ENCODE data around the gene BAZ1B. TPM values are rescaled to one million over a fixed set of nuclear protein-coding genes. Genes with fewer than 3 reads are reported as not detected.
A peak's percentile ranks its signal among the peaks of the same experiment; 100 is the strongest.

BAZ1B gene
- total RNA-seq, 1 experiment from 2014 or later = 127 TPM

DNA sequence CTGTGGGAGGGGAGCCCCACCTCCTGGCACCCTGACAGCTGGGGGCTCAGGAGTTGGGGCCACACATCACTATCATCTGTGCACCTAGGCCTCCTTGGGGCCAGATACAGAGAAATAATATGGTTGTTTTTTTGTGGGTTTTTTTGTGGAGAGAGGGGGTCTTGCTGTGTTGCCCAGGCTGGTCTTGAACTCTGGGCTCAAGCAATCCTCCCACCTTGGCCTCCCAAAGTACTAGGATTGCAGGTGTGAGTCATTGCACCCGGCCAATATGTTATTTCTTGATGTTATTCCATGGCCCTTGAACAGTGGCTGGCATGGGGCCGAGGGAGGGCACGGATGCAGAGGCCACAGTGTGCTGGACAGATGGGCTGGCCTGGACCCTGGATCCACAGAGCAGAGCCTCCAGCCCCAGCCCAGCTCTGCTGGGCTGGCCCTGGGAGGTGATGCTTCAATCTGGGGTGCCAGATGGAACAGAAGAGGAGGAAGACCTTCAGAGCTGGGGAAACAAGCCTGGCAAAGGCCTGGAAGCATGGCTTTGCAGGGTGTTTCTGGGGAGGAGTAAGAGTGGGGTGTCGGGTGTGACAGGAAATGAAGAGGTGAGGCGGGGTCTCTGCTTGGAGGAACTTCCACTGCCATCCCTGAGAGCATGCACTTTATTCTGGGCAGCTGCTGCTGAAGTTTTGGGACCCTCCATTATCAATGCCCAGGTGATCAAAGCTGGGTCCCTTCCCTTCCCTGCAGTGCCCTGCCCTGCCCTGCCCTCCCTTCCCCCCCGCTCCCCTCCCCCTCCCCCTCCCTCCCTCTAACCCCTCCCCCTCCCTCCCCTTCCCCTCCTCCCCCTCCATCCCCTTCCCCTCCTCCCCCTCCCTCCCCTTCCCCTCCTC is 92.2 kb downstream of the BAZ1B start:
- Histone ChIP-seq H3K27ac (ENCODE audit: low read depth, low read length, poor library complexity, severe bottlenecking) (no peak overlapping the region), H3K4me3 (ENCODE audit: low read depth, low read length, poor library complexity, severe bottlenecking) (no peak overlapping the region), H3K36me3 (ENCODE audit: insufficient read depth, low read length, poor library complexity, severe bottlenecking) (no peaks in the 10 kb centered on the region), H3K9me3 (ENCODE audit: low read depth, low read length, poor library complexity, severe bottlenecking) (no peaks in the 10 kb centered on the region), H3K4me1 (ENCODE audit: insufficient read depth, low read length, poor library complexity, severe bottlenecking) (no peaks in the 10 kb centered on the region), H3K27me3 (replicated peaks; ENCODE audit: insufficient read depth, low read depth, low read length, poor library complexity) (no peaks in the 10 kb centered on the region)
- TF ChIP-seq, protein P1, sequence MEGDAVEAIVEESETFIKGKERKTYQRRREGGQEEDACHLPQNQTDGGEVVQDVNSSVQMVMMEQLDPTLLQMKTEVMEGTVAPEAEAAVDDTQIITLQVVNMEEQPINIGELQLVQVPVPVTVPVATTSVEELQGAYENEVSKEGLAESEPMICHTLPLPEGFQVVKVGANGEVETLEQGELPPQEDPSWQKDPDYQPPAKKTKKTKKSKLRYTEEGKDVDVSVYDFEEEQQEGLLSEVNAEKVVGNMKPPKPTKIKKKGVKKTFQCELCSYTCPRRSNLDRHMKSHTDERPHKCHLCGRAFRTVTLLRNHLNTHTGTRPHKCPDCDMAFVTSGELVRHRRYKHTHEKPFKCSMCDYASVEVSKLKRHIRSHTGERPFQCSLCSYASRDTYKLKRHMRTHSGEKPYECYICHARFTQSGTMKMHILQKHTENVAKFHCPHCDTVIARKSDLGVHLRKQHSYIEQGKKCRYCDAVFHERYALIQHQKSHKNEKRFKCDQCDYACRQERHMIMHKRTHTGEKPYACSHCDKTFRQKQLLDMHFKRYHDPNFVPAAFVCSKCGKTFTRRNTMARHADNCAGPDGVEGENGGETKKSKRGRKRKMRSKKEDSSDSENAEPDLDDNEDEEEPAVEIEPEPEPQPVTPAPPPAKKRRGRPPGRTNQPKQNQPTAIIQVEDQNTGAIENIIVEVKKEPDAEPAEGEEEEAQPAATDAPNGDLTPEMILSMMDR (conservative IDR thresholded peaks at IDR 0.05; ENCODE audit: low read depth, low read length) = no peak
- no peak for TF ChIP-seq EZH2 (IDR thresholded peaks at IDR 0.05; ENCODE audit: borderline replicate concordance, low read depth, low read length, poor library complexity, severe bottlenecking)
- no peak for DNase-seq (ENCODE audit: low spot score)
- POLR2A ChIA-PET (ENCODE audit: low non-redundant PET) = no interaction called here
- intact Hi-C loops (cut with micrococcal nuclease; ENCODE audit: unreplicated experiment) = no loop called here
- no TSS peak for BruUV-seq (replicated peaks)
- CTCF ChIA-PET = no interaction called here

DNA sequence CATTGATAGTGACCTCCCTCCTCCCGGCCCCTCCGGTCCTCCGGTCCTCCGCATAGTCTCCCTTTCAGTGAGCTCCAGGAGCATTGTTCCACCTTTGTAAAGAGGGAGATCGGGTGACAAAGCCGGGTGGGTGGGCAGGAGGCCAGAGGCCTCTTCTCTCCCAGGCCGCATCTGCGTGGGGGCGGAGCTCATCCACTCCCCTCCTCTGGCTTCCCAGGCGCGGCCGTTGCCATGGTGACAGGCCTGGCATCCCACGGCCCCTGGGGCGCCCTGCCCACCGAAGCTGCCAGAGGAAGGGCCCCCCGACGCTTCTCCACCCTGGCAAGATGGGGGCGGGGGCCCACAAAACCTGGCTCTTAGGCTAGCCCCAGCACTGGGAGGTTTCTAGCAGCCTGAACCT is 92.9 kb downstream of the BAZ1B start:
- no peaks in the 10 kb centered on the region for H3K36me3 ChIP-seq (ENCODE audit: insufficient read depth, low read length, poor library complexity, severe bottlenecking)
- TF ChIP-seq, protein P1 (conservative IDR thresholded peaks at IDR 0.05; ENCODE audit: low read depth, low read length) = no peak
- no peak for TF ChIP-seq EZH2 (IDR thresholded peaks at IDR 0.05; ENCODE audit: borderline replicate concordance, low read depth, low read length, poor library complexity, severe bottlenecking)
- H3K9me3 ChIP-seq (ENCODE audit: low read depth, low read length, poor library complexity, severe bottlenecking) = no peaks in the 10 kb centered on the region
- H3K27me3 ChIP-seq (replicated peaks; ENCODE audit: insufficient read depth, low read depth, low read length, poor library complexity) = no peaks in the 10 kb centered on the region
- no TSS peak for BruUV-seq (replicated peaks)
- ChIA-PET CTCF (no interaction called here), POLR2A (ENCODE audit: low non-redundant PET) (no interaction called here)
- H3K27ac ChIP-seq (ENCODE audit: low read depth, low read length, poor library complexity, severe bottlenecking) = no peak overlapping the region
- peak; percentile 48 for DNase-seq (ENCODE audit: low spot score)
- intact Hi-C loops (cut with micrococcal nuclease; ENCODE audit: unreplicated experiment) = no loop called here
- H3K4me3 ChIP-seq (ENCODE audit: low read depth, low read length, poor library complexity, severe bottlenecking) = no peak overlapping the region
- H3K4me1 ChIP-seq (ENCODE audit: insufficient read depth, low read length, poor library complexity, severe bottlenecking) = no peaks in the 10 kb centered on the region

DNA sequence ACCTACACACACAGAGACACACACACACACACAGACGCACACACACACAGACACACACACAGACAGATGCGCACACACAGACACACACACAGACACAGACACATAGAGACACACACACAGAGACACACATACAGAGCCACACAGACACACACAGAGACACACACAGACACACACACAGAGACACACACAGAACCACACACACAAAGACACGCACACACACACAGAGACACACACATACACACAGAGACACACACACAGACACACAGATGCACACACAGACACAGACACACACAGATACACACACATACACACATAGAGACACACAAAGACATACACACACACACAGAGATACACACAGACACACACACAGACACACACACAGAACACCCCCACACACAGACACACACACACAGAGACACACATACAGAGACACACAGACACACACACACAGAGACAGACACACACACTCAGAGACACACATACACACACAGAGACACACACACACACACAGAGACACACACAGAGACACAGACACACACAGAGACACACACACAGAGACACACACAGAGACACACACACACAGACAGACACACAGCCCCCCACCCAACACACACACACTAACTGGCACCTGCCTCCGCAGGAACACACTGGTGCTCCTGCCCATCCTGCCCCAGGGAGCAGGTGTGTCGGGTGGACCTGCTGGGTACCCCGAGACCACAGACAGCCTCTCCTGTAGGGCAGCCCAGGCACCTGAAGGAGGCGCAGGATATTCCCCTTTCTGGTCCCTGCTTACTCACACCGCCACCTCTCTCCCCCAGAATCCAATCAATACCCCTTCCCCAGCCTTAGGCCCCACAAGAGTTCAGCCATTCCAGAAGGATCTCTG is 93.9 kb downstream of the BAZ1B start:
- Histone ChIP-seq H3K9me3 (ENCODE audit: low read depth, low read length, poor library complexity, severe bottlenecking) (no peaks in the 10 kb centered on the region), H3K4me3 (ENCODE audit: low read depth, low read length, poor library complexity, severe bottlenecking) (no peak overlapping the region), H3K27me3 (replicated peaks; ENCODE audit: insufficient read depth, low read depth, low read length, poor library complexity) (no peaks in the 10 kb centered on the region), H3K4me1 (ENCODE audit: insufficient read depth, low read length, poor library complexity, severe bottlenecking) (no peaks in the 10 kb centered on the region), H3K27ac (ENCODE audit: low read depth, low read length, poor library complexity, severe bottlenecking) (no peak overlapping the region), H3K36me3 (ENCODE audit: insufficient read depth, low read length, poor library complexity, severe bottlenecking) (no peaks in the 10 kb centered on the region)
- intact Hi-C loops (cut with micrococcal nuclease; ENCODE audit: unreplicated experiment) = no loop called here
- CTCF ChIA-PET = no interaction called here
- no TSS peak for BruUV-seq (replicated peaks)
- DNase-seq (ENCODE audit: low spot score) = no peak
- TF ChIP-seq EZH2 (IDR thresholded peaks at IDR 0.05; ENCODE audit: borderline replicate concordance, low read depth, low read length, poor library complexity, severe bottlenecking) = no peak
- TF ChIP-seq, protein P1 (conservative IDR thresholded peaks at IDR 0.05; ENCODE audit: low read depth, low read length) = no peak
- POLR2A ChIA-PET (ENCODE audit: low non-redundant PET) = no interaction called here

Measured in A673 (cell line).